ENCODE data around the gene SDSL.

SDSL gene

GRCh38 chr12:113437729-113438100, 15.5 kb downstream of the SDSL start:
- H3K27me3 Mint-ChIP-seq: peaks cover 1 to 6% of the 10 kb centered on the region in 2 donors
- H3K27ac Mint-ChIP-seq: no peak overlapping the region
- ATAC-seq (replicated peaks) (no peak), DNase-seq (no peak)
- H3K9me3 Mint-ChIP-seq: no peaks in the 10 kb centered on the region
- no peaks in the 10 kb centered on the region for H3K4me1 Mint-ChIP-seq (ENCODE audit: low read depth in 2 of 2)
- no peaks in the 10 kb centered on the region for H3K36me3 Mint-ChIP-seq (ENCODE audit: insufficient read depth)
- no peak overlapping the region for H3K4me3 Mint-ChIP-seq

DNA sequence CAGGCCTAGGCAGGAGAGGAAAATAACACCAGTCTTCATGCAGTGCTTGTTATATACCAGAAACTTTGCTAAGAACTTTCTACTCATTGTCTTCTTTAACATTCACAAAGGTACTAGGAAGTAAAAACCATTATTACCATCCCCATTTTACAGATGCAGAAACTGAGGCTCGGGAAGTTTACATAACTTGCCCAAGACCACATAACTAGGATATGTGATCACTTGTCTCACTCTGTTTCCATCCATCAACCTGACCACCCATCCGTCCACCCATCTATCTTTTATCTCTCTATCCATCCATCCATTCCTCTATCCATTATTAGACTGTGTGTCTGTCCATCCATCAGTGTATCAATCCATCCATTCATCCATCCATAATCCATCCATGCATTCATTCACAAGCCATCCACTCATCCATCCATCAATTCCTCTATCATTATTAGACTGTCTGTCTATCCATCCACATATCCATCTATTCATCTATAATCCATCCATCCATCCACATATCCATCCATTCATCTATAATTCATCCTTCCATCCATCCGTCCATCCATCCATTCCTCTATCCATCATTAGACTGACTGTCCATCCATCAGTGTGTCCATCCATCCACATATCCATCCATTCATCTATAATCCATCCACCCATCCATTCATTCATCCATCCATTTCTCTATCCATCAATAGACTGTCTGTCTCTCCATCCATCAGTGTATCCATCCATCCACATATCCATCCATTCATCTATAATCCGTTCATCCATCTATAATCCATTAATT, 16.5 kb downstream of the SDSL start:
- ATAC-seq (replicated peaks) (no peak), DNase-seq (no peak)
- H3K9me3 Mint-ChIP-seq: no peaks in the 10 kb centered on the region
- no peaks in the 10 kb centered on the region for H3K36me3 Mint-ChIP-seq (ENCODE audit: insufficient read depth)
- no peaks in the 10 kb centered on the region for H3K27me3 Mint-ChIP-seq
- H3K27ac Mint-ChIP-seq: no peak overlapping the region
- H3K4me1 Mint-ChIP-seq (ENCODE audit: low read depth in 2 of 2): no peaks in the 10 kb centered on the region
- no peak overlapping the region for H3K4me3 Mint-ChIP-seq

GRCh38 chr12:113439301-113439597, 17.1 kb downstream of the SDSL start:
- no peaks in the 10 kb centered on the region for H3K4me1 Mint-ChIP-seq (ENCODE audit: low read depth in 2 of 2)
- H3K36me3 Mint-ChIP-seq (ENCODE audit: insufficient read depth): no peaks in the 10 kb centered on the region
- no peak overlapping the region for H3K4me3 Mint-ChIP-seq
- H3K9me3 Mint-ChIP-seq: no peaks in the 10 kb centered on the region
- H3K27me3 Mint-ChIP-seq: no peaks in the 10 kb centered on the region
- DNase-seq: no peak
- H3K27ac Mint-ChIP-seq: no peak overlapping the region
- no peak for ATAC-seq (replicated peaks)

- Mint-ChIP-seq H3K4me3 (no peak overlapping the region), H3K27me3 (no peaks in the 10 kb centered on the region), H3K36me3 (ENCODE audit: insufficient read depth) (no peaks in the 10 kb centered on the region), H3K9me3 (no peaks in the 10 kb centered on the region), H3K4me1 (ENCODE audit: low read depth in 2 of 2) (no peaks in the 10 kb centered on the region), H3K27ac (no peak overlapping the region)
- DNase-seq (no peak), ATAC-seq (replicated peaks) (no peak)
Observed at GRCh38 chr12:113439606-113440030, 17.4 kb downstream of the SDSL start.

DNA sequence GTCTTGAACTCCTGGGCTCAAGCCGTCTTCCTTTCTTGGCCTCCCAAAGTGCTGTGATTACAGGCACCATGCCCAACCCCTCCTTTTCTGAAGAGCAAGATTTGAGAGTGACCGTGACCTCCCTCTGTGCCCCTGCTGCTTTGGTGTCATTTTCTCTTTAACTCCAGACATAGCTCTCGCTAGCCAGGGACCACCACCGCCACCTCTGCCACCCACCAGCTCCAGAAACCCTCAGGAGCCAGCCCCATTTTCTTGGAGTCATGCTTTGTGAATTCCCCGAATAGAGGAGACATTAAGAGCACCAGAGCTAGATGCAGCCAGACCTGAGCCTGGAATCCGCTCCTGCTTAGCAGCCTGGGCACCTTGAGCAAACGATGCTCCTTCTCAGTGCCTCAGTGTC, 18.2 kb downstream of the SDSL start:
- Mint-ChIP-seq H3K27ac (no peak overlapping the region), H3K4me1 (ENCODE audit: low read depth in 2 of 2) (no peaks in the 10 kb centered on the region), H3K4me3 (no peak overlapping the region), H3K36me3 (ENCODE audit: insufficient read depth) (no peaks in the 10 kb centered on the region), H3K9me3 (no peaks in the 10 kb centered on the region), H3K27me3 (no peaks in the 10 kb centered on the region)
- ATAC-seq (replicated peaks) (no peak), DNase-seq (no peak)

DNA sequence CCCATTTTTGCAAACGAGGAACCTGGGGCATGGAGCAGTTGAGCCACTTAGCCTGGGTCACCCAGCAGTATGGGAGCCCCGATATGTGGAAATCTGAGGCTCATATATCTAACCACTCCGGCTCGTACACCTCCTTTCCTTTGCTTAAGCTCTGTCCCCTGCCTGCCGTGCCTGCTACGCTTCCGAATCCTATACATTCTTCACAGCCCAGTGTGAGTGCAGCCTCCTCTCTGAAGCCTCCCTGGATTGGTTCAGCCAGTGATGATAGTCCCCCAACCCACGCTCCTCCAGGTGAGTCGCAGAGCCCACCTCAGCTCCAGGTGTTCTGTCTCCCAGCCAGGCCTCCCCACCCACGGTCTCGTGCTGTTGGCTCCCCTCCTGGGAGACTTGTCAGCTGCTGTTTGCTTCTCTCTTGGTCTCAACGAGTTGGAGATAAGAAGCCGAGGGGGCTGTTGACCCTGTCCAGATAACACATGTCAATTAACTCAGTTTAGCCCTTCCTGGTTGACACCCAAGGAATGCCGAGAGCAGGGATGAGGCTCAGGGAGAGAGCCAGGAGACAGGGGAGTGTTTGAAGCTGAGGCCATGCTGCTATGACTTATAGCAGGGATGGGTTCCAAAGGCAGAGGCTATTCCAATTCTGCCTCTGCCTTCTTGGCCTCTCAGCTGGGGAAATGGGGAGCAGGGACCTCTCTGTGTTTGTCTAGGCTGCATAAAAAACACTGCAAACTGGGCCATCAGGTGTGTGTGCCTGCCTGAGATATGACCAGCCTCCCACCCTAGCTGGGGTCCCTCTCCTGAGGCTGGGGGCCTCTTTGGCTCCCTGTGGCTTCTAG, 19.0 kb downstream of the SDSL start:
- H3K36me3 Mint-ChIP-seq (ENCODE audit: insufficient read depth): no peaks in the 10 kb centered on the region
- no peak for DNase-seq
- H3K4me3 Mint-ChIP-seq: no peak overlapping the region
- H3K4me1 Mint-ChIP-seq (ENCODE audit: low read depth in 2 of 2): peaks cover 2 to 3% of the 10 kb centered on the region in 2 donors
- H3K27ac Mint-ChIP-seq: no peak overlapping the region
- H3K9me3 Mint-ChIP-seq: no peaks in the 10 kb centered on the region
- peaks cover 4 to 7% of the 10 kb centered on the region in 2 donors for H3K27me3 Mint-ChIP-seq
- ATAC-seq (replicated peaks): no peak

DNA sequence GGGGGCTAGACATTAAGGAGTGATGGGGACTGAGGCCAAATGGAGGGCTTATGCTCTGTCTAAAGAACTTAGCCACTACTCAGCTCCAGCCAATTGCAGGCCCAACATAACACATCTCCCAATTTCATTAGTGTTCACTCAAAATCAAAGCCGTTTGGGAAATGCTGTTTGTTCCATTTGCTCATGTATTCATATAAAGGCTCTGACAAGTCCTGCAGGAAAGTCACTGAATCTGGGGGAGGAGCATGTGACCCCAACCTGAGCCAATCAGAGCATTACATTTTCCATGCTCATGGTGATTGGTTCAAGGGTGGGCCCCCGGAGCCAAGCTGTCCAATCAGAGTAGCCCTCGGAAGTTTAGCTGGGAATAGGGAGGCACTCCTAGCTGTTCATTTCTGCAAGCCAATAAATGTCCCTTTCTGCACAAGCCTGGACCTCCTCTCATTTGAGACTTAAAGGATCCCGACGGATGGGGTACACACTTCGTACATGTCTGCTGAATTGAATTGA, 20.9 kb downstream of the SDSL start:
- H3K27ac Mint-ChIP-seq: no peak overlapping the region
- H3K27me3 Mint-ChIP-seq: peaks cover 14 to 25% of the 10 kb centered on the region in 2 donors
- no peaks in the 10 kb centered on the region for H3K9me3 Mint-ChIP-seq
- H3K4me1 Mint-ChIP-seq (ENCODE audit: low read depth in 2 of 2): peaks cover 2 to 4% of the 10 kb centered on the region in 2 donors
- no peaks in the 10 kb centered on the region for H3K36me3 Mint-ChIP-seq (ENCODE audit: insufficient read depth)
- H3K4me3 Mint-ChIP-seq: no peak overlapping the region
- DNase-seq (no peak), ATAC-seq (replicated peaks) (no peak)

DNA sequence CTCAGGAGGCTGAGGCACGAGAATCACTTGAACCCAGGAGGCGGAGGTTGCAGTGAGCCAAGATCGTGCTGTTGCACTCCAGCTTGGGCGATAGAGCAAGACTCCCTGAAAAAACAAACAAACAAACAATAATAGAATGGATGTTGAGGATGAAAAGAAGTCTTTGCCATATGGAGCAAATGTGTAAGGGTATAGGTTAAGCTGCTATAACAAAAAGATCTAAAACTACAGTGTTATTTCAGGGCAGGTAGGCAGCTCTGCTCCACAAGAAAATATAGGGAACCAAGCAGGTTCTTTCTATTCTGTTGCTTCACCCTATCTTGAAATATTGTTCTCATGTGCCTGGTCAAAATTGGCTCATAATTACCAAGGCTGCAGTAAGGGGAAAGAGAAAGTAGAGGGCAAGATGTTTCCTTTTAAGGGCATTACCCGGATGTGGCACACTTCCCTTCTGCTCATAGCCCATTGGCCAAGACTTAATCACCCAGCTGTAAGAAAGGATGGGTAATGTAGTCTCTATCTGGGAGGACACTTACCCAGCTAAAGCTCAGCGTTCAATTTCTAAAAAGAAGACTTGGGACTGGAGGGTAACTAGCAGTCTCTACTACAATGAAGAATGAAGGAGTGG, 23.5 kb downstream of the SDSL start:
- DNase-seq: no peak
- Mint-ChIP-seq H3K27me3 (peaks cover 24 to 38% of the 10 kb centered on the region in 2 donors), H3K4me1 (ENCODE audit: low read depth in 2 of 2) (peaks cover 2 to 4% of the 10 kb centered on the region in 2 donors), H3K9me3 (no peaks in the 10 kb centered on the region), H3K36me3 (ENCODE audit: insufficient read depth) (no peaks in the 10 kb centered on the region), H3K4me3 (no peak overlapping the region), H3K27ac (no peak overlapping the region)
- ATAC-seq (replicated peaks): no peak

- Mint-ChIP-seq H3K27me3 (peaks cover 24 to 38% of the 10 kb centered on the region in 2 donors), H3K36me3 (ENCODE audit: insufficient read depth) (no peaks in the 10 kb centered on the region), H3K9me3 (no peaks in the 10 kb centered on the region), H3K27ac (no peak overlapping the region), H3K4me1 (ENCODE audit: low read depth in 2 of 2) (peaks cover 2 to 4% of the 10 kb centered on the region in 2 donors), H3K4me3 (no peak overlapping the region)
- ATAC-seq (replicated peaks) (no peak), DNase-seq (no peak)
Observed at GRCh38 chr12:113448873-113449272, 26.7 kb downstream of the SDSL start.

DNA sequence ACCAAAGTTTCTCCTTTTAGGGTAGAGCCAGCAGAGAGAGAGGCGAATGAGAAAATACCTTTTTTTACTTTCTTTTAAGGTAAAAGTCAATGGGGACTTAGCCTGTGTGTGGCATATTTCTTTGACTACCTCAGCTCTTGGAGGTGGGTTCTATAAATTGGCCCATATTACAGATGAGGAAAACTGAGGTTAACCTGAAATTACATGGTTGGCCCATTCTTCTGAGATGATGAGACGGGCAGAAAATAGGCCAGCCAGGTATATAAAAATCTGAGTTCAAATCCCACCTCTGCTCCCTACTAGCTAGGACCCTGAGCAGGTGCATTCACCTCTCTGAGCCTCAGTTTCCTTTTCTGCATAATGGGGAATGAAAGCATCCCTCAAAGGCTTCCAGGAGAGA, 27.1 kb downstream of the SDSL start:
- no peak for DNase-seq
- Mint-ChIP-seq H3K36me3 (ENCODE audit: insufficient read depth) (no peaks in the 10 kb centered on the region), H3K4me3 (no peak overlapping the region), H3K27ac (no peak overlapping the region), H3K27me3 (peaks cover 24 to 38% of the 10 kb centered on the region in 2 donors), H3K4me1 (ENCODE audit: low read depth in 2 of 2) (peaks cover 2 to 4% of the 10 kb centered on the region in 2 donors), H3K9me3 (no peaks in the 10 kb centered on the region)
- no peak for ATAC-seq (replicated peaks)

GRCh38 chr12:113449839-113450238, 27.7 kb downstream of the SDSL start:
- Mint-ChIP-seq H3K27ac (no peak overlapping the region), H3K4me3 (no peak overlapping the region), H3K36me3 (ENCODE audit: insufficient read depth) (no peaks in the 10 kb centered on the region), H3K27me3 (peaks cover 24 to 38% of the 10 kb centered on the region in 2 donors), H3K4me1 (ENCODE audit: low read depth in 2 of 2) (peaks cover 2 to 4% of the 10 kb centered on the region in 2 donors), H3K9me3 (no peaks in the 10 kb centered on the region)
- ATAC-seq (replicated peaks) (no peak), DNase-seq (no peak)

GRCh38 chr12:113452458-113452857, 30.3 kb downstream of the SDSL start:
- no peak for ATAC-seq (replicated peaks)
- H3K4me3 Mint-ChIP-seq: no peak overlapping the region
- H3K4me1 Mint-ChIP-seq (ENCODE audit: low read depth in 2 of 2): no peaks in the 10 kb centered on the region

GRCh38 chr12:113453330-113453729, 31.1 kb downstream of the SDSL start:
- no peaks in the 10 kb centered on the region for H3K36me3 Mint-ChIP-seq (ENCODE audit: insufficient read depth)
- no peak overlapping the region for H3K27ac Mint-ChIP-seq
- ATAC-seq (replicated peaks) (no peak), DNase-seq (no peak)
- no peak overlapping the region for H3K4me3 Mint-ChIP-seq
- H3K27me3 Mint-ChIP-seq: peaks cover 23 to 35% of the 10 kb centered on the region in 2 donors
- H3K4me1 Mint-ChIP-seq (ENCODE audit: low read depth in 2 of 2): no peaks in the 10 kb centered on the region
- H3K9me3 Mint-ChIP-seq: no peaks in the 10 kb centered on the region

More at GRCh38 chr12:113452458-113452857, 30.3 kb downstream of the SDSL start:
- Mint-ChIP-seq H3K36me3 (ENCODE audit: insufficient read depth) (no peaks in the 10 kb centered on the region), H3K27ac (no peak overlapping the region), H3K9me3 (no peaks in the 10 kb centered on the region), H3K27me3 (peaks cover 28 to 35% of the 10 kb centered on the region in 2 donors)
- DNase-seq: no peak
